ENCODE results near the gene RAB26.
A peak's percentile ranks its signal among the peaks of the same experiment; 100 is the strongest.

Gene RAB26

DNA sequence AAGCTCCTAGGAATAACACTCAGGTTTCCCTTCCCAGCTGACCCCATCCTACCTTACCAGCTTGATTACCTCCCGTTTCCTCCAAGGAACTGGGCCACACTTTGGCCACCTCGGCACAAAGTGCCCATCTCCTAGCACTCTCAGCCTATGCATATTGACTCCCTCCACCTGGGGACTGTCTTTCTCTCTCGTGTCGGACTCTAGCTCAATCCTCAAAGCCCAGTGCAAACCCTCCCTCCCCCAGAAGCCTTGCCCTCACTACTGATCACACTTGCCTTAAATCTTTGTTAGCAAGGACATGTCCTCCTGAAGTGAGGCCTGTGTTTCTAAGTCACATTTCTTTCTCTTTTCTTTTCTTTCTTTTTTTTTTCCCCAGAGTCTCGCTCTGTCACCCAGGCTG lies 2.6 kb upstream of the RAB26 start:
- no peak for DNase-seq

GRCh38 chr16:2147378-2147777 lies 1.0 kb upstream of the RAB26 start:
- no peak for DNase-seq

- DNase-seq = peak; percentile 48
These were observed 547 bp downstream of the RAB26 start for GRCh38 chr16:2148714-2149629.

DNA sequence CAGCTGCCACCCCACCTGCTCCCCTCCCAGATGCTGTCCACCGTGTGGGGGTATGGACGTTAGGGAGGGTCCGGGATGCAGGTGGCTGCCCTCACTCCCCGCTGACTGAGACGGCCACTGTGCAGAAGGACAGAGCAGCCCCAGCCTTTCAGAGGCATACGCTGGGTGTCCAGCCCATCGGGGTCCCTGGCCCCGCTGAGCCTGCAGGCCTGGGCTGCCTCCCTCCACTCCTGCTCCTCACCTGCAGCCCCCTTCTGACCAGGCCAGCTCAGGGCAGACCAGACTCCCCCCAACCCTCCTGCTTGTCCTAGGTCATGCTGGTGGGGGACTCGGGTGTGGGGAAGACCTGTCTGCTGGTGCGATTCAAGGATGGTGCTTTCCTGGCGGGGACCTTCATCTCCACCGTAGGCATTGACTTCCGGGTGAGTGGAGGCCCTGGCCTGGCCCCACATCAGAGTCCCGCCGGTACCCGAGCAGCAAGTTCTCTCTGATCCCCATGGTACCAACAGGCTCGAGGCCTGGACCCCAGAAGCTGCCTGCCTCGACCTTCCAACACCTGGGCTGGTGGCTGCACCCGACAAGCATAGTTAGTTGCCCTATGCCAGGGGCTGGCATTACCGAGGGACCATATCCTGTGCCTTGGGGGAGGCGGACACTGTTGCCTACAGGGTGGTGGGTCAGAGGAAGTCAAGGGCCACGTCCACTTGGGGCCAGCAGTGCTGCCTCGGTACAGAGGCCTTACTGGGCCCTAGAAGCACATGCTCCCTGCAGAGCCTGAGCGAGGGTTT lies 1.4 kb downstream of the RAB26 start:
- DNase-seq = peak; percentile 58

DNA sequence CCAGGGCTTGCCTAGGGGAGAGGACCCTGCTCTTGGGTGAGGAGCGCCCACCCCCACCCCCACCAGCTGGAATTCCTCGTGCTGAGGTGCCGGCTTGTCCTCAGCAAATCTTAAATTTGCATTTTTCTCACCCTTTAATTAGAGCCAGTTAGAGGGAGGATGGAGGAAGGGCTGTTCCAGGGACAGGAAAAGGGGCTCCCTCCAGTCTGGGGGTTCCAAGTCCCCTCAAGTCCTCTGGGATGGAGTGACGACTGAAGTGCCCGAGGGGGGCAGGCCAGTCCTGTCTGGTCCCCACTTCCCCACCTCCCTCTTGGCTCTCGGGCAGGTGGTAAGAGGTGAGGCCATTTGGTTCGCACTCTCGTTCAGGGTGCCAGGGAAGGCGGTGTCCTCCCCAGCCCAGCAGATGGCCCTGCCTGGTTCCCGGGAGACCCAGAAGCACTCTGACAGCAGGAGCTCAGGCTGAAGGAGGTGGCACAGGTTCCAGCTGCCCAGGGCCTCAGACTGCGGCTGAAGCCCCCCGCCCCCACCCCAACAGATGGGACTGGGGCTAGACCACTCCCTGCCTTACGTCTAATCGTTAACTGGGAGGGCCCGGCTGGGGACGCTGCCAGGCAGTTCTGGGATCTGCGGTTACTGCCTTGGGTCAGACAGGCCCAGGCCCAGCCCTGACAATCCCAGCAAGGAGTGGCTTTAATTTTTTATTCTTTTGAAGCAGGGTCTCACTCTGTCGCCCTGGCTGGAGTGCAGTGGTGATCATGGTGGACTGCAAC lies 2.2 kb downstream of the RAB26 start:
- peak; percentile 74 for DNase-seq

- peak; percentile 59 for DNase-seq
These were observed 3.0 kb downstream of the RAB26 start for GRCh38 chr16:2151188-2152091.

GRCh38 chr16:2152695-2153506 lies 4.5 kb downstream of the RAB26 start:
- peak; percentile 60 for DNase-seq

DNA sequence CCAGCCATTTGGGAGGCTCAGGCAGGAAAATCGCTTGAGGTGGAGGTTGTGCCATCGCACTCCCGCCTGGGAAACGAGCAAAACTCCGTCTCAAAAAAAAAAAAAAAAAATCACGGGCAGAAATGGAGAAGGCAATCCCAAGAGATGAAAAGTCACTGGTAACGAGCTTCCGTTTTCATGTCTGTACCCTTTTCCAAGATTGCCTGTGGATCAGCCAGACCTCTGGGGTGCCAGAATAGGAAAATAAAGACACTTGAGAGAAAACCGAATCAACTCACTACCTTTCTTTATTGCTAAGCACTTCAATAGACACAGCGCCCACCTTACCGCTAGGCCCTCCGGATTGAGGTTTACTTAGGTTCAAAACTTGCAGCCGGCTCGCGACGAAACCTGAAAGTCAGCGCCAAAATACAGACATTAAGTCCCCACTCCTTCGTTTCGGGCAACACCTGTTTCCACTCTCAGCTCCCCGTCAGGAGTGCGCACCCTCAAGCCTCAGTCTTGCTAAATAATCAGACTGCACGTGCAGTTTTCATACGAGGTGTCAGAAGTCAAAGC lies 6.2 kb downstream of the RAB26 start:
- DNase-seq = no peak

DNA sequence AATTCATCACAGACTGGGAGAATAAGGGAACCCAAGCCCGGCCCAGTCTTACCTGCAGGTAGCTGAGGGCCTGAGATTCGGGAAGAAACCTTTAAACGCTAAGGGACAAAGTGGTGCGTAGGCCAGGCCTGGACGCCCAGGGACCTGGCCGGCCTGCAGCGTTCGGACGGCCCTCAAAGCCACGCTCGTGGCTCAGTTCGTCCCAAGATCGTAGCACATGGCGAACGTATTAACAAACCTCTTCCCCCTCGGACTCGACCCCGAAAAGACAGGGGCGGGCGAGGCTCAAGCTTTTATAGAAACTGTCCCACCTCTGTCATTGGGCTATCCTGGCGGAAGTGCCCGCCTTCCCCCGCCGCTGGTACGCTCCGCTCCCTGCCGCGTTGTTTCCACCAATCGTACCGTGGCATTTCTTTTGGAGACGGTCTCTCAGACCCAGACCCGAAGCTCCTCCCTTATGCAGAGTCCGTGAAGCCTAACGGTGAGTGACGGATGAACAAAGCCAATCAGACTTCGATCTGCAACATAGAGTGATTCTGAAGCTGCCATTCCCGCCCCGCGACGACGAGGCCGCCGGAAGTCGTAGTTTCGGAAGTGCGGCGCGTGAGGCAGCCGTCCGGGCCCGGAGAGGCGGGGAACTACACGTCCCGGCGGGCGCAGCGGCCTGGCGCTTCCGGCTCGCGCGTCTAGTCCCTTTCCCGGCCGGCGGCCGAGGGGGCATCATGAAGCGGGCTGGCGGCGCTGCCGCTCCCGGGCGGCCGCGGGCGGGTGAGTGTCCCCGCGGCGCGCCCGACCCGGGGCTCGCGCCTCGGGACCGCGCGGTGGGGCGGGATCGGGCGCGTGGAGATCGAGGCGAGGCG lies 6.9 kb downstream of the RAB26 start, which contains the start of gene TRAF7:
TRAF7 (plus strand) TSS at position 692 of the 860 bp plus-strand sequence. CDS start 8,139 bp downstream, outside the sequence.
- peak; percentile 100 for DNase-seq

DNA sequence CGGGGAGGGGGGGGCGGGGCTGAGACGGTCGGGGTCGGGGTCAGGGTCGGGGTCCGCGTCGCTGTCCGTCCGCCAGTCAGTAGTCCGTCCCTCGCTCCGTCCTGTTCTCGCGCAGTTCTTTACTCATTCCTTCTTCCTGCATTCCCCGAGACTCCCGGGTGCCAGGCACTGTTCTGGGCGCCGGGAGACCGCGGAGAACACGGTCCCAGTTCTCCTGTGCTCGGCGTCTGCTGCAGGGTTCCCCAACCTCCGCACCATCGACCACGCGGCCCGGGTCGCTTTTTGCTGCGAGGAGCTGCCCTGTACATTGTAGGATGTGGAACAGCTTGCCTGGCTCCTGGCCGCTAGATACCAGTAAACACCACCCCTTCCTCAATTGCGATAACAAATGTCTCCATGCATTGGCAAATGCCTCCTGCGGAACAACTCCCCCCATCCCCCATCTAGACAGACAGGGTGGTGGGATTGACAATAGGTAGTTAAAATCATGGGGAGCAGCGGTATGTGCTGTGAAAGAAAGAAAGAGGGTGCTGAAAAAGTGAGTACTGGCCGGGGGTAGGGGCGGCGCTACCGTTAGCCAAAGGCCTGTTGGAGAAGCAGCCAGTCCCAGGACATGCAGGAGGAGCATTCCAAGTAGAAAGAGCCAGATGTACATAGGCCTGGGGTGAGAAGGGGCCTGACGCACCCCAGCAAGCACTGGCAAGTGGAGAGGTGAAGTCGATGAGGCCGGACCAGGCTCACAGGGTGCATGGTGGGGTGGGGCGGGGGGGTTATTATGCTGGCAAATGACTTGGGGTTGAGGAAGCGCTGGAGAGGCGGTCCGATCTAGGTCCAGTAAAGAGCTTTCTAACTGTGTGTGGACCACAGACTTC lies 7.8 kb downstream of the RAB26 start:
- DNase-seq = no peak

DNA sequence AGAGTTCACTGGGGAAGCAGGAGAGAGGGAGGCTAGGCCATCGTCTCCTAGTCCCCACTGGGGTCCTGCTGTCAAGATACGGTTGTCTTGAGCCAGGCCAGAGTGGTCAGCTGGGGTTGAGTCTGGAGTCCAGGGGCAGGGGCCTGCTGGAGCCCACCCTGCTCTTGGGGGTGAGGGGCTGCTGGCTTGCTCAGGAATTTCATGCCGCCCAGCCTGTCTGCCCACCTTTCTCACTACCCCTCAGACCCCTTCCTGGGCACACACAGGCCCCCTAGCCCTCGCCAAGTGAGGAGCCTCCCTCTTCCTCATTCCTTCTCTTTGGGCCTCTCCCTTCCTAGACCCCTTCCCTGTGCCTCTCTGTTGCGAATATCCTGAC lies 8.4 kb downstream of the RAB26 start:
- no peak for DNase-seq

DNA sequence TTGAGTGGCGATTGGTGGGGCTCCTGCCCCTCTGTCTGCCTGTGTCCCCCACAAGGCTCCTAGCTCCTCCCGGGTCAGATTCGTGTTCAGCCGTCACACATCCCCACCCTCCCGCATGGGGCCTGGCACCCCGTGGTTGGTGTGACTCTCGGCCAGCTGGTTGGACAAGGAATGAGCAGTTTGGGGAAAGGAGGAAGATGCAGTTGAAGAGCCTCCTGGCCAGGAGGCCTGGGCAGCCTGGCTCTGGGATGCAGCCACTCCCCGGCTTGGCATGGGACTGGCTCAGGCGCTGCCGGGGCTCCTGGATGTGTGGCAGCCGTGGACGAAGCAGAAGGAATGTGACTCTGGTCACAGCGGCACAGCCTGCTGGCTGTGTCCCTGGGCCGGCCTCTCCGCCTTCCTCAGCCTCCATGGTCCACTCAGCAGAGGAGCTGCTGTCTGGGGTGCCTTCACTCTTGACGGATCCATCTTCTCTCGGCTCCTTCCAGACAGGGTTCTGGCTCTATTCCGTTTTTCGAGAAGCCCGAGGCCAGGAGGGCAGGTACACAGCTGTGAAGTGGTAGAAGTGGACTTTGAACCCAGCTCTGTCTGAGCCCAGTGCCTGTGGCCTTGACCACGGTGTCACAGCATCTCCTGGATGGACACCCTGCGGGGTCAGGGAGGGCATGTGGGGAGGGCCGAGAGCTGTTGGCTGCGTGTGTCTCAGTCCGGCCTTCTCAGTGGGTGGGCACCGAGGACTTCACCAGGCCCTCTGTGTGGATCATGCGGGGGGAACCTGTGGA lies 9.2 kb downstream of the RAB26 start:
- DNase-seq = no peak

DNA sequence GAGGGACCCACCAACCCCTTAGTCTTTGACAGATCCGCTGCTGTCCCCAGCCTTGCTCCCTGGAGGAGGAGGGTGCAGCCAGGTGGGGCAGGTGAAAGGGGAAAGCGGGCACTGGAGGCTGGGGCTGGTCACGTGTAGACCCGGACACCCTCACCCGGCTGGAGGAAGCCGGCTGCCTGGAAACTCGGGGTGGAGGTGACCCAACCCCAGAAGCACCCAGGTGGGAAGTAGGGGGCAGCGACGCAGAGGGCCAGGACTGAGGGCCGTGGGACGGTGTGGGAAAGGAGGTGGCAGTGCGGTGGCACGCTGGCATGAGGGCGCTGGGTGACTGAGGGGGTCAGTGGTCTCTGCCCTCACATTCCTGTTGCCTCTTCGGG lies 9.8 kb downstream of the RAB26 start:
- no peak for DNase-seq

- no peak for DNase-seq
These were observed 10.9 kb downstream of the RAB26 start for GRCh38 chr16:2159175-2159838.

DNA sequence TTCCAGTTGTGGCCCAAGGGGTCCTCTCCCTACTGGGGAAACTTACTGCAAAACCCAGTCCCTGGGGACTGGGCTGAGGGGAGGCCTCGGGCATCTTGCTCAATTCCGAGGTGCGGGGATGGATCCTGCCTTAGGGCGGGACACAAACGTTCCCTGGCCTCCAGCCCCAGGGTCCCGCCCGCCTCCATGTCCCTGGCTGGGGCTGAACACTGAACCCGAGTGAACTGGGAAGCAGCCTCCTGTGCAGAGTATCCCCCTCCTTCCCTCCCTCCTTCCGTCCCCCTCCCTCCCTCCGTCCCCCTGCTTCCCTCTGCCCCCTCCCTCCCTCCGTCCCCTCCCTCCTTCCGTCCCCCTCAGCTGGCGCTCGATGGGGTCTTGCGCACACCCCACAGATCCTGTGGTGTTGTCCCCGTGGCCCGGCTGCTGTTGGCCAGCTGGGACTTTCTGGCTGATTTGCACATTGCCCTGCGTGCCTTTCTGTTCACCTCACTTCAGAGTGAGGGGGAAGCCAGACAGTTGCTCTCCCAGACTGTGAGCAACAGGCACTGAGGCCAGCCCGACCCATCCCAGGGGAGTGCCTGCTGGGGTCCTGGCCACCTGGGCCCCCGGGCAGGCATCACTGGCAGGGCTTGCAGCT lies 12.6 kb downstream of the RAB26 start:
- DNase-seq = no peak

DNA sequence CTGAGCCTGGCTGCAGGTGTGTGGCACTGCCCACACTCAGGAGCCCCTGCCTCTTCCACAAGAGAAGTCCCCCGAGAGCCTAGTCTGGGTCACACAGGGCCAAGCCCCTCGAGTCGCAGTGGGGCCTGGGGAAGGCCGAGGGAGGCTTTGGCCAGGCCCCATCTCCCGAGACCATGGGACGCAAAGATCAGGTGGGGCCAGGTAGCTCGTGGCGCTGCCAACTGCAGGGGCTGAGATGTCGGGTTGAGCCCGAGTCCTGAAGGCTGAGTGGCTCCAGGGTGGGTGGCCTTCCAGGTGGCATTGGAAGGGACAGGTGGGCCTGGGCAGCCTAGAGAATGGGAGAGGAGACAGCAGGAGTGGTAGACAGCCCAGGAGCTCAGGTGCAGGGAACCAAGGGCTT lies 13.5 kb downstream of the RAB26 start:
- DNase-seq = no peak

DNA sequence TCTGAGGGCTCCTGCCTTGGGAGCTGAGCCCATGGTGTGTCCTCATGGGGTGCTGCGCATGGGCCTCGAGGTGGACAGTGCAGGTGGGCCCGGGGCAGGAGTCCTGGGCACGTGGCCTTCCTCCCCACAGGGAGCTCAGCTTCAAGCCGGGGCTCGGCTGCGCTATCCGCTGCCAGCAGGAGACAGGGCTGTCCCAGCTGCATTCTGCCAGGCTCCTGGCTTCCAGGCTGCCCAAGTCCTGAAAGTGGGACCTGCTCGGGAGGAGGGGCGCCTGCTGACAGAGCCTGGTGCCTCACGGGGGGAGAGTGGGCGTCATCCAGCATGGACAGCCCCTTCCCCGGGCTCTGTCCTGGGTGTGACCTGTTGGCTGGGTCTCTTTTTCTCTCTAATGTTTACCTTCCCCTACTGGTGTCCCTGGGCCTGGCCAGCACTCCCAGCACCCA lies 14.3 kb downstream of the RAB26 start:
- DNase-seq = no peak
